Measurements from ENCODE around the gene CRTAC1.

CRTAC1 gene

DNA sequence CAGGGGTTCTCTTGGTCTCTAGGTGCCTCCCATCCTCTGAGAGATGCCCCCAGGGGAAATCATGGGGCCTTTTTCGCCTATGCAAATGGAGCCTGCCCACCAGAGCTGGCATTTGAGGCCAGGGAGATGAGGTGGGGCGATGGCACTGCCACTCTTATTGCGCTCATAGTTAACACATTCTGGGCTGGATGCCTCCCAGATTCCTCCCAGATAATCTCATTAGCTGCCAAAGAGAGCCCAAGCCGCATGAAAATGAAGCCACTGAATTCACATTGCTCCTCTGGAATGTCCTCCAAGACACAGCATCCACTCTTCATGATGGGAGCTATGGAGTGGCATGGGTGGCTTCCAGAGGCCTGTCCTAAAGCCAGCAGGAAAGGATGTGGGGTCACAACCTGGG, 119.8 kb downstream of the CRTAC1 start:
- intact Hi-C loops (cut with DNase I): loop anchor here (5.0 kb wide), 1 partner anchor 132 kb away; no protein-coding TSS in a partner anchor
- DNase-seq: no peak

- intact Hi-C loops (cut with DNase I): no loop called here
- DNase-seq: no peak
Measured at GRCh38 chr10:97907830-97908229, 122.6 kb downstream of the CRTAC1 start.

GRCh38 chr10:97907211-97907610, 123.2 kb downstream of the CRTAC1 start:
- intact Hi-C loops (cut with DNase I): no loop called here
- no peak for DNase-seq

DNA sequence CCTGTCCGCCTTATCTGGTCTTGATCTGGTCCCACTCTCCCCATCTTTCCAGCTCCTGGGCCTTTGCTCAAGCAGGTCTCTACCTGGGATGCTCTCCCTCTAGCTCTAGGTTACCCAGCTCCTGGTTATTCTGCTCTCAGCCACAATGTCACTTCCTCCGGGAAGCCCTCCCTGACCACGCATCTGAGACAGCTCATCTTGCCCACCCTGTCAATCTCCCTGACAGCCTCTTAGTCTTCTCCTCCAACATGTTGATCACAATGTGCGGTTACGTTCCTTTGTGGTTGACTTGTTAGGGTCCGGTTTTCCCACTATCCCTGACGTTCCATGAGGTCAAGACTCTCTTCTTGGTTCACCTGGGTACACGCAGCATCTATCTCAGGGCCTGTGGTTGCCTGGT, 125.1 kb downstream of the CRTAC1 start:
- no peak for DNase-seq
- intact Hi-C loops (cut with DNase I): no loop called here

DNA sequence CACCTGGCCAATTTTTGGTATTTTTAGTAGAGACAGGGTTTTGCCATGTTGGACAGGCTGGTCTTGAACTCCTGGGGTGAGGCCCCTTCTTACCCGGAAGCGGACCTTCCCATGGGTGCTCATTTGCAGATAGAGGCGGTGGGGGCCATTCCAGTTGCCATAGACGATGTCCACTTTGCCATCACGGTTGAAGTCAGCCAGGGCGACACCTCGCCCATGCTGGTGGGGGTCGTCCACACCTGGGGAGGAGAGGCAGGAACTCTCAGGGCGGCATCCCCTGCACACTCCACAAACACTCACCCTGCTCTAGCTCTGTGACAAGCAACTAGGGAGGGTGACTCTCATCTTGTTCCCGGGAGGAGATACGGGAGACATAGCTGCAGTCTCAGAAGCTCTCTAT, 125.8 kb downstream of the CRTAC1 start:
- DNase-seq: no peak
- intact Hi-C loops (cut with DNase I): no loop called here

DNA sequence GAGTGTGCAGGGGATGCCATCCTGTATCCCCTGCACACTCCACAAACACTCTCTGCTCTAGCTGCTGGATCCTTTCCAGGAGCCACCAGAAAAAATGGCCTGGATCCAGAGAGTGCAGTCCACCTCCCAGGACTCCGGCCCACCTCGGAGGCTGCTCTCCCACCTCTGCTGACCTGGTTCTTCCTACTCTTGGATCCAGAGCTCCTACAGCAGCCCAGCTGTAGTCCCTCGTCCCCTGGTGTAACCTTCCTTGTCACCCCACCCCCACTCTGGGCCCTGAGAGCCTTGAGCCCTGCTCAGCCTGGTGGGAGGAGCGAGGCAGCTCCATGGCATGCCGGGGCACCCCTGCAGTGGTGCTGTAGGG, 126.4 kb downstream of the CRTAC1 start:
- intact Hi-C loops (cut with DNase I): no loop called here
- no peak for DNase-seq

- intact Hi-C loops (cut with DNase I): no loop called here
Measured at GRCh38 chr10:97903128-97904017, 127.0 kb downstream of the CRTAC1 start.

GRCh38 chr10:97901381-97901780, 129.0 kb downstream of the CRTAC1 start:
- intact Hi-C loops (cut with DNase I): no loop called here
- no peak for DNase-seq

More at GRCh38 chr10:97903128-97904017, 127.0 kb downstream of the CRTAC1 start:
- DNase-seq: no peak

DNA sequence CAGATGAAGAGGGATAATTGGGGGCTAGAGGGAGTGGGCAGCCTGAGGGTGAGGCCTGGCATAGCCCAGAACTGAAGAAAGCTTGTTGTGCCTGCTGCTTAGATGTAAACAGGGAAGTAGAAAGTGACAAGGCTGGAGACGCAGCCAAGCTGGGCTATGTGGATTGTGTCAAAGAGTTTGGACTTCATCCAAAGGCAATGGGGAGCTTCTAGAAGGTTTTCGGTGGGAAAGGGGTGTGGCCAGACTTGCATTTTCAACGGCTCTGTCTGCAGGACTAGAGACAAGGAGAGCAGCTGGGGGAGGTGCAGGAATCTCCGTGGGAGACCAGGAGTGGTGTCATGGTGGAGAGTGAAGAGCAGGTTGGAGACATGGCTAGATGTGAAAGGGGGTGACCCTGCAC, 132.0 kb downstream of the CRTAC1 start:
- intact Hi-C loops (cut with DNase I): no loop called here
- DNase-seq: no peak

GRCh38 chr10:97896756-97897358, 133.6 kb downstream of the CRTAC1 start:
- DNase-seq: no peak
- intact Hi-C loops (cut with DNase I): no loop called here

DNA sequence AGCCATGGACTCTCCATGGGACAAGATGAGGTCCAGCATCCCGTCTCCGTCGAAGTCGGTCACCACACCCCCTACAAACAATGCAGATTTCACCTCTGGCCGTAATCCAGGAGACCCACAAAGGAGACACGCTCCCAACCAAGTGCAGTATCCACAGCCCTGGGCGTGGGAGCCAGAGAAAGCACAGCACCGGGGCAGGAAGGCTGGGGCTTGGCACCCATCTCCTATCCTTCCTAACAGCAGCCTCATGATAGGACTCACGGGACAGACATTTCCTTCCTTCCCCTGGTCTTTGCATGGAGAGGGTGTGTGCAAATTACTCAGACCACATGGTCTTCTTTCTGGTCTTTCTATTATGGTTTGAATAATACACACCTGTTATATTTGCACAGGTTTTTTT, 134.5 kb downstream of the CRTAC1 start:
- intact Hi-C loops (cut with DNase I): no loop called here
- DNase-seq: no peak

- intact Hi-C loops (cut with DNase I): no loop called here
- DNase-seq: no peak
Measured at GRCh38 chr10:97895084-97895483, 135.3 kb downstream of the CRTAC1 start.

GRCh38 chr10:97894092-97894491, 136.3 kb downstream of the CRTAC1 start:
- intact Hi-C loops (cut with DNase I): no loop called here
- DNase-seq: no peak

DNA sequence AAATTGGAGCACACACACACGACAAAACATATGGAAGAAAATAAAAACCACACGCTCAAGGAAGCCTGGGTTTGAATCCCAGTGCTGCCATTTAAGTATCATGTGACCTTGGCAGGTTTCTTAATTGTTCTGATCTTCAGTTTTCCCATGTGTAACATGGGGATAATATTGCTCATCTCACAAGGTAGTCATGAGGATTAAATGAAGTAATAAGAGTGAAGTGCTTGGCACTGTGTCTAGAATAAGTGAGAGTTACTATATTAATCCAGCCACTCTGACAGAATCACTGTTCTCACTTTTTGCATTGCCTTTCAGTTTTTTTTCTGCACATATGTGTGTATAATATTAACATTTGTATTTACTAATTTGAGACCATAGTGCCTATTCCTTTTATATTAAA, 137.5 kb downstream of the CRTAC1 start:
- DNase-seq: no peak
- intact Hi-C loops (cut with DNase I): no loop called here

DNA sequence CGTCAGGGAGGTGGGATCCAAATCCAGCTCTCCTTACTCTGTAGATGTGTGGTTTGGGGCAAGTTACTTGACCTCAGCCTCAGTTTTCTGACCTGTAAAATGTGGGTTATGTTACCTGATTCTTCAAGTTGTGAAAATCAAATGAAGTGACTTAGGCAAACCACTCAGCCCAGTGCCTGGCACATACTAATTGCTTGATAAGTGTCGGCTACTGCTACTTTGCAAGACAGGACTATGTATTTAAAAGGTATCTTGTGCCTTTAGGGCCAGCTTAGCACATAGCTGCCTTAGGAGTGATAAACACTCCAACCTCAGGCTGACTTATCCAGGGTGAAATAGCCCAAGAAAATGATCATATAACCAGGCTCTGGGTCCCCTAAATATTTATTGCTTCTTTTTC, 137.9 kb downstream of the CRTAC1 start:
- intact Hi-C loops (cut with DNase I): no loop called here
- DNase-seq: no peak

- intact Hi-C loops (cut with DNase I): no loop called here
- DNase-seq: no peak
Measured at GRCh38 chr10:97891497-97892167, 138.8 kb downstream of the CRTAC1 start.

DNA sequence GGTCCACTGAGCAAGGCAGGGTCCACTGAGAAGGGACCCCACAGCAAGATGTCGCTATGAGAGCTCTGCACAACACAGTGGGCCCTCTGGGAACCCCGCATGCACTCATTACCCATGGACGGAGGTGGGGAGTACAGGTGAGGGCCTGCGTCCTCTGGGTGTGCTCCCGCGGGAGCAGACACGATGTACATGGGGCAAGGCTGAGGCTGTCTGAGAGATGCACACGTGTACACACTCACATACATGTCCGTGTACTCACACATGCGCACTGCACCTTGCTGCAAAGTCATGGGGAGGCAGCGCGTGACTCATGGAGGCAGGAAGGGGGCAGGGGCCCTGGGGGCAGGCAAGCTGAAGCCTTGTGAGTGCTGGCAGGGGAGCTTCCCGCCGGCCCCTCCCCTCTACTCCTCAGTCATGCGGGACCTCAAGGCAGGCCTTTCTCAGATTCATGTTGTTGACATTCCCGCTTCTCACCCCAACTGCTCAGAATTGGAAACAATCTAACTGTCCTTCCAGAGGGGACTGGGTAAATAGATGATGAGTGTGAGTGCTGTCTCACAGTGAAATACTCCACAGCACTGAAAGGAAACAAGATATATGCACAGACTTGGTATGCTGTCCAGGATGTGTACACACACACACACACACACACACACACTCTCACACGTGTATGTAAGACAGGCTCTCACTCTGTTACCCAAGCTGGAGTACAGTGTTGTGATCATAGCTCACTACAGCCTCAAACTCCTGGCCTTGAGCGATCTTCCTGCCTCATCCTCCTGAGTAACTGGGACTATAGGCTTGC, 140.8 kb downstream of the CRTAC1 start:
- peak in 26 of 42 donors; percentile 15 to 61 (median 38) for DNase-seq

DNA sequence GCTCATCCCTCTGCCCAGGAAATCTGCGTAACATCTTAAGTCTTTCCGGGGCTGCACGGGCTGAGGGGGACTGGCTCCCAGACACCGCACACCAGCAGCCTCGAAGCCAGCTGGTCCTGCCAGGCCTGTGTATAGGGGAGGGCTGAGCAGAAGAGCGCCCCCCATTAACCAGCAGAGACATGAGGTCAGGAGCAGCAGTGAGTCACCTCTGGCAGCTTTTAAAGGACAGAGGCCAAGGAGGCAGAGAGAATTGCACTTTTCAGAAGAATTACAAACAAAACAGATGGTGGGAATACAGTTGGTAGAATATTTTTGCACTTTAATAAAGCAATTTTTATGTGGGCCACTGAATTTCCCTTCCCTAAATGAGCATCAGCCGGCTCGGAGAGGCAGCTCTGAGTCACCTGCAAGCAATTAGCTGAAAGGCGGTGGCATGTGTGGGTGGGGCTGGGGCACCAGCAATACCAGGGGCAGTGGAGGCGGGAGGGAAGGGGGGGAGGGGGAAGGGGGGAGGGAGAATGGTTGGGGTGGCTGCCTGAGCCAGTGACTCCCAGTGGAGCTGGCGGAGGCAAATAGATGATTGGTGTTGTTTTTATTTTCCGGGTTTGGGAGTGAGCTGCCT, 141.7 kb downstream of the CRTAC1 start:
- DNase-seq: peak in 41 of 42 donors; percentile 13 to 89 (median 63)
- intact Hi-C loops (cut with DNase I): no loop called here

More for the DNA sequence above, 140.8 kb downstream of the CRTAC1 start:
- intact Hi-C loops (cut with DNase I): no loop called here

DNA sequence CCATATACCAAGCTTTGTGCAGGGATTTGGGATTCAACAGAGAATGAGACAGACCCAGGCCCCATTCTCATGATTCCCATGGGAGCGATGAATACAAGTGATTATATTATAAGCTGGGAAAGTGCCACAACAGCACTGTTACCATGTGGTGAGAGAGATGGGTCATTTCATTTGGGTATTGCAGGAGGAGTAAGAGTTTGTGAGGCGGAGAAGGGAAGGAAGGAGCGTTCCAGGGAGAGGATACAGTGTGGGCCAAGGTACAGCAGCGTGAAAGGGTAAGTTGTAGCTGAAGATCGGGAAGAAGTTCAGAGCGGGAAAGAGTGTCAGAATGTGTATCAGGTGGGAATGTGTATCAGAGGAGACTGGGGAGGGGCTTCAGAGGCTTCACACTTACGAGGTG, 142.3 kb downstream of the CRTAC1 start:
- DNase-seq: no peak
- intact Hi-C loops (cut with DNase I): no loop called here
